ENCODE results near the gene NOB1.

DNA sequence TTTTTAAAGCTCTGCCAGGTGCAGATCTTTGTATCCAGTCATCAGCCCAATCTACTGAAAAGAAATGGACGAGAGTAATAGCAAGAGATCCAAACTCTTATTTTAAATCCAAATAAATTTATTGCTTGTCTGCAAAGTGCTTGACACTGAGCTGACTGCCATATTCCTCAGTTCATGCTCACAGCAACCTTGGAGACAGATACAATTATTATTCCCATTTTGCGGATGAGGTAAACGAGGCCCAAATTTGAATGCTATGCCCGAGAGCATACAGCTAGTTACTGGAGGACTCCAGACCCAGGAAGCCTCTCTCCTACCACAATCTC, 620 bp downstream of the NOB1 start:
- TF ChIP-seq CTCF (IDR thresholded peaks at IDR 0.05) (no peak), POLR2A (IDR thresholded peaks at IDR 0.05) (no peak)
